Omental fat pad (tissue), 4 donors: Measurements from ENCODE around the gene ACOX3. TPM values are rescaled to one million over a fixed set of nuclear protein-coding genes. Genes with fewer than 3 reads are reported as not detected.

Experiments used
- ATAC-seq: fragments of 150-250 bp; one replicate; pipeline ENCODE4 v1.9.1; 2016; ENCODE audit warnings: mild to moderate bottlenecking, moderate library complexity; ENCODE audit not compliant: low FRiP score
- DNase-seq: peaks from one replicate; pipeline ENCODE4 v3.0.0-alpha.2; 2019; ENCODE audit warnings: low spot score
- CTCF ChIP-seq, 3 donors: fragments of 450-650 bp; IDR thresholded peaks; one replicate each; pipeline ENCODE4 v1.5.1; 2016 to 2017; ENCODE audit warnings: antibody characterized with exemption in 3 of 3, mild to moderate bottlenecking in 3 of 3, moderate library complexity in 2 of 3
- total RNA-seq, 4 donors: library from RNA; depleted of rRNA; stranded (reverse); fragments of >200 nt; gene quantifications; one replicate each; pipeline ENCODE4 v1.1.0, GENCODE V29; 2016

Gene ACOX3
- total RNA-seq, 4 donors from 2014 or later: 14.7 to 28.2 (median 23.6) TPM

GRCh38 chr4:8362483-8362882, 78.0 kb downstream of the ACOX3 start:
- no peak for TF ChIP-seq CTCF (IDR thresholded peaks at IDR 0.05)
- DNase-seq (no peak), ATAC-seq (no peak)

GRCh38 chr4:8359193-8359592, 81.3 kb downstream of the ACOX3 start:
- DNase-seq: no peak
- TF ChIP-seq CTCF (IDR thresholded peaks at IDR 0.05): no peak
- ATAC-seq: no peak

DNA sequence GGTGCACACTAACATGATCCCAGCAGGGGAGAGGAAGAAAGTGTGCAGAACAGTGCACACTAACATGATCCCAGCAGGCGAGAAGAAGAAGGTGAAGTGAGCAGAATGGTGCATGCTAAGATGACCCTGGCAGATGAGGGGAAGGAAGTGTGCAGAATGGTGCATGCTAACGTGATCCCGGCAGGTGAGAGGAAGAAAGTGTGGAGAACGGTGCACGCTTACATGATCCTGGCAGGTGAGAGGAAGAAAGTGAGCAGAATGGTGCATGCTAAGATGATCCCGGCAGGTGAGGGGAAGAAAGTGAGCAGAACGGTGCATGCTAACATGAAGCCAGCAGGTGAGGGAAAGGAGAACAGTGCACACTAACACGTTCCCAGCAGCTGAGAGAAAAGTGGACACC, 83.7 kb downstream of the ACOX3 start:
- DNase-seq (no peak), ATAC-seq (no peak)
- no peak for TF ChIP-seq CTCF (IDR thresholded peaks at IDR 0.05)

GRCh38 chr4:8355864-8356565, 84.5 kb downstream of the ACOX3 start:
- DNase-seq: no peak
- no peak for TF ChIP-seq CTCF (IDR thresholded peaks at IDR 0.05)
- ATAC-seq: no peak

DNA sequence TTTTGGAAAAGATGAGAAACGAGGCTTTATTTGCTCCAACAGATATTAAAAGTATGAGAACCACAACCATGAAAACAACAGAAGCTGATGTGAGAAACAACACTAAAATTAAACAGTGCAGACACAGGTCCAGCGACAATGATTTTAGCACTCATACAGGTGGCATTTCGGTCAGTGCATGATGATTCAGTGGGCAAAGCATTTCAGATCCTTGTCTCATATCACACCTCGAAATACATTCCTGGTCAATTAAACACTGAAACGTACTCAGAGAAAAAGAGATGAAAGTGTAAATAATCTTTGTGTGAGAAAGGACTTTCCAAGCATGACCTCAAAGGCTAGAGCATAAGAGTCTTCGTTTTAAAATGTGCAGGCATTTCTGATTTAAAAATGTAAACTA, 85.2 kb downstream of the ACOX3 start:
- DNase-seq: no peak

DNA sequence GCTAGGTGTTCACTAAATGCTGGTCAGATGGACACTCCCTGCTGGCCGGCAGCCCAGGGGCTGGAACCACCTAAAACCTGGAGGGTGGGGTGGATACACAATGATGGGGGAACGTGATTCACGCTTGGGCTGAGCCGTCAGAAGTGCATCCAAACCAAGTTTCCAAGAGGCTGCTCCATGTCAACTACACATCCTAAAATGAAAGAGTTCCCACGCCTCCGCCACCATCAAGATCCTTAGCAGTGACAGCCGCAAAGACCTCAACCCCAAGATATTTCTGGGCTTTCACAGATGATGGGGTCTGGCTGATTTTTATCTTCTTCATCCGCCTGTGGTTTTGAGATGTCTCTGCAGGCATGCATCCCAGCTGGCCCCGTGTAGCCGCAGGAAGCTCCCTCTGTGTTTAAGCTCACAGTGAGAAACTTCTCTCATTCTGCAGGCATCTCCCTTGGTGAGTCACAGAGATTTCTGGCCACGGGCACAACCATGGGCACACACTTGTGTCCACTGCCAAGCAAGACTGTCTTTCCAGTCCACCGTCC, 86.5 kb downstream of the ACOX3 start:
- no peak for TF ChIP-seq CTCF (IDR thresholded peaks at IDR 0.05)
- no peak for DNase-seq
- no peak for ATAC-seq

More for the DNA sequence above, 85.2 kb downstream of the ACOX3 start:
- ATAC-seq: no peak
- TF ChIP-seq CTCF (IDR thresholded peaks at IDR 0.05): no peak

GRCh38 chr4:8353158-8353669, 87.3 kb downstream of the ACOX3 start:
- DNase-seq: no peak
- no peak for ATAC-seq
- no peak for TF ChIP-seq CTCF (IDR thresholded peaks at IDR 0.05)
